OCI-LY7 (cell line): ENCODE results near the gene ZBTB20. TPM values are rescaled to one million over a fixed set of nuclear protein-coding genes. Genes with fewer than 3 reads are reported as not detected.

Experiments
- BruUV-seq: library from RNA; stranded (reverse); fragments of 400-500 nt; replicated peaks from 2 replicates; lab custom pipeline; 2021; lab: Mats Ljungman, UMichigan
- CTCF ChIA-PET: fragments of 300-600 bp; sonication (Branson Sonifier 250); formaldehyde crosslinking; loops from one replicate; lab custom pipeline; 2022; ENCODE audit warnings: antibody characterized with exemption; ENCODE audit not compliant: unreplicated experiment; lab: Charles Lee
- POLR2A ChIA-PET: fragments of 300-600 bp; sonication (Branson Sonifier 250); formaldehyde crosslinking; loops from one replicate; lab custom pipeline; 2022; ENCODE audit warnings: antibody characterized with exemption; lab: Charles Lee
- DNase-seq: peaks from one replicate; pipeline ENCODE4 v3.0.0-alpha.2; 2015; ENCODE audit warnings: low spot score
- H2AFZ ChIP-seq: fragments of 200-600 bp; sonication (generic), shearing (Covaris generic); 2 replicates; pipeline ENCODE4 v1.6.1; 2014; ENCODE audit warnings: mild to moderate bottlenecking, antibody characterized with exemption, low read length, moderate library complexity
- H3K27ac ChIP-seq: fragments of 200-600 bp; sonication (generic); 2 replicates; pipeline ENCODE4 v1.5.1; 2014; ENCODE audit warnings: mixed run types, low read depth, mild to moderate bottlenecking, moderate library complexity, low read length, inconsistent platforms; ENCODE audit not compliant: poor library complexity, severe bottlenecking
- H3K36me3 ChIP-seq: fragments of 200-600 bp; sonication (generic); 2 replicates; pipeline ENCODE4 v1.6.1; 2014; ENCODE audit warnings: mild to moderate bottlenecking, antibody characterized with exemption, low read length, moderate library complexity, mixed read lengths; ENCODE audit not compliant: insufficient read depth
- H3K4me1 ChIP-seq: fragments of 200-600 bp; sonication (generic); 2 replicates; pipeline ENCODE4 v1.5.1; 2014; ENCODE audit warnings: mild to moderate bottlenecking, low read length; ENCODE audit not compliant: insufficient read depth, poor library complexity, severe bottlenecking
- H3K4me2 ChIP-seq: fragments of 200-600 bp; sonication (generic); 2 replicates; pipeline ENCODE4 v1.6.1; 2014; ENCODE audit warnings: mild to moderate bottlenecking, low read length
- H3K4me3 ChIP-seq: fragments of 200-600 bp; sonication (generic); 2 replicates; pipeline ENCODE4 v1.5.1; 2014; ENCODE audit warnings: mild to moderate bottlenecking, low read depth, low read length; ENCODE audit not compliant: poor library complexity, severe bottlenecking
- H3K79me2 ChIP-seq: fragments of 200-600 bp; sonication (generic); 2 replicates; pipeline ENCODE4 v1.6.1; 2016; ENCODE audit warnings: low read depth, mild to moderate bottlenecking, low read length, moderate library complexity, mixed read lengths; ENCODE audit not compliant: insufficient read depth
- H3K9me2 ChIP-seq: fragments of 200-600 bp; sonication (generic); 2 replicates; pipeline ENCODE4 v1.6.1; 2016; ENCODE audit warnings: mild to moderate bottlenecking, low read length, mixed read lengths; ENCODE audit not compliant: insufficient read depth
- H3K9me3 ChIP-seq: fragments of 200-600 bp; sonication (generic); 2 replicates; pipeline ENCODE4 v1.6.1; 2014; ENCODE audit warnings: mild to moderate bottlenecking, mixed run types, low read length, mixed read lengths
- H4K20me1 ChIP-seq: fragments of 200-600 bp; sonication (generic); 2 replicates; pipeline ENCODE4 v1.6.1; 2014; ENCODE audit warnings: mild to moderate bottlenecking, antibody characterized with exemption, low read length, moderate library complexity, mixed read lengths; ENCODE audit not compliant: insufficient read depth
- CTCF ChIP-seq: fragments of 200-600 bp; sonication (generic); conservative IDR thresholded peaks from 2 replicates; pipeline ENCODE4 v1.5.1; 2014; ENCODE audit warnings: mild to moderate bottlenecking, antibody characterized with exemption, low read length, moderate library complexity, mixed read lengths
- EZH2phosphoT487 ChIP-seq: fragments of 200-600 bp; sonication (generic); IDR thresholded peaks from 2 replicates; pipeline ENCODE4 v1.6.1; 2018; ENCODE audit warnings: low read depth, borderline replicate concordance, mild to moderate bottlenecking, mixed run types, antibody characterized with exemption, low read length, moderate library complexity, mixed read lengths
- intact Hi-C: fragments of 100-400 bp; cut with micrococcal nuclease; formaldehyde crosslinking; loops from one replicate; pipeline ENCODE4 v1.10.0; 2022; ENCODE audit not compliant: unreplicated experiment
- total RNA-seq, 2 experiments: library from RNA; depleted of rRNA in 1 of 2; stranded (reverse); fragments of >200 nt in 1 of 2; shearing (Covaris generic) in 1 of 2; gene quantifications; 2 replicates each; pipeline ENCODE4 v1.2.3, GENCODE V29; 2014 to 2022

Gene ZBTB20
- total RNA-seq, 2 experiments from 2014 or later = 5.5 to 11.8 TPM

- ChIA-PET CTCF (no interaction called here), POLR2A (interaction anchor here (0.6 kb wide), 1 partner anchor 30 kb away, joined by 4 read pairs; no protein-coding TSS in a partner anchor)
- Histone ChIP-seq H2AFZ (no peak overlapping the region), H3K9me3 (no peaks in the 10 kb centered on the region), H3K36me3 (no peaks in the 10 kb centered on the region), H3K4me1 (no peaks in the 10 kb centered on the region), H3K9me2 (no peaks in the 10 kb centered on the region), H3K79me2 (no peaks in the 10 kb centered on the region), H3K4me3 (no peak overlapping the region), H3K27ac (no peak overlapping the region), H4K20me1 (no peaks in the 10 kb centered on the region), H3K4me2 (no peak overlapping the region)
- TF ChIP-seq EZH2phosphoT487 = no peak
- TF ChIP-seq CTCF = no peak
- intact Hi-C loops = loop anchor here (5.0 kb wide), 1 partner anchor 652 kb away; no protein-coding TSS in a partner anchor
- no TSS peak for BruUV-seq
- no peak for DNase-seq
These were observed 106.8 kb downstream of the ZBTB20 start for GRCh38 chr3:115040246-115040645.

DNA sequence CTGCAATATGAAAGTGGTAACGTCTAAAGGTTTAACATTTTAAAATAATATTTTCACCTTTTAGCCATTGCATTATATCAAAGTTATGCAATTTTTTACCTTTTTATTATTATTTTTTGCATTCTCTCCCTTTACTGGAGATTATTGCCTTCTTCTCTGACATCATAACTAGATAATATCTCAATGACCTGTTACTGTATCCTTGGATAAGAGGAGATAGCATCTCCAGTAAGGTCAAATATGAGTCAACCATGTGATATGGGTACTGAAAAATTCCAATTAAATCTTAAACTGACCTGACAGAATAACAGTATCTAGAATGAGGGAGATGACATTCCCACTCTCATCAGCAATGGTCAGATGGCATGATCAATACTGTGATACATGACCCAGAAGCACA is 108.3 kb downstream of the ZBTB20 start:
- no TSS peak for BruUV-seq
- no peak overlapping the region for H3K4me2 ChIP-seq

More for the DNA sequence above, 108.3 kb downstream of the ZBTB20 start:
- no peaks in the 10 kb centered on the region for H3K36me3 ChIP-seq
- no peak overlapping the region for H2AFZ ChIP-seq
- no peaks in the 10 kb centered on the region for H3K4me1 ChIP-seq
- H3K9me3 ChIP-seq = no peaks in the 10 kb centered on the region
- H3K4me3 ChIP-seq = no peak overlapping the region
- intact Hi-C loops = no loop called here
- no peaks in the 10 kb centered on the region for H4K20me1 ChIP-seq
- ChIA-PET CTCF (no interaction called here), POLR2A (no interaction called here)
- no peak for DNase-seq
- no peaks in the 10 kb centered on the region for H3K9me2 ChIP-seq
- H3K79me2 ChIP-seq = no peaks in the 10 kb centered on the region
- H3K27ac ChIP-seq = no peak overlapping the region
- TF ChIP-seq EZH2phosphoT487 (no peak), CTCF (no peak)
